Common myeloid progenitor, CD34-positive (primary cell): ENCODE measurements around the gene PRR36.

Source experiments
- CTCF ChIA-PET: fragments of 350-600 bp; sonication (Branson Sonifier 250); formaldehyde crosslinking; loops from one replicate; lab custom pipeline; 2021; ENCODE audit warnings: antibody characterized with exemption; lab: Charles Lee
- POLR2A ChIA-PET: fragments of 350-600 bp; sonication (Branson Sonifier 250); formaldehyde crosslinking; loops from one replicate; lab custom pipeline; 2021; ENCODE audit warnings: antibody characterized with exemption; lab: Charles Lee
- DNase-seq, 3 donors: peaks; one replicate each; pipeline versions ENCODE4 v3.0.0 to v3.0.0-alpha.2; 2013
- H3K27ac ChIP-seq, 2 experiments: 1 replicate in 1 of 2; 2 replicates in 1 of 2; pipeline ENCODE4 v1.7.0; 2013; ENCODE audit warnings: inconsistent platforms in 2 of 2, low read length in 2 of 2, mild to moderate bottlenecking in 2 of 2, low read depth in 1 of 2, moderate library complexity in 1 of 2; ENCODE audit not compliant: severe bottlenecking in 2 of 2, insufficient read depth in 1 of 2, poor library complexity in 1 of 2
- H3K27me3 ChIP-seq, 5 experiments: replicated peaks in 2 of 5; 1 replicate in 3 of 5; 2 replicates in 2 of 5; pipeline versions ENCODE4 v1.6.1 to v1.7.0; 2013; ENCODE audit warnings: low read length in 4 of 5, mild to moderate bottlenecking in 2 of 5, moderate library complexity in 2 of 5, inconsistent platforms in 1 of 5; ENCODE audit not compliant: insufficient read depth in 5 of 5, control insufficient read depth in 4 of 5
- H3K36me3 ChIP-seq, 4 experiments: 1 replicate in 2 of 4; 2 replicates in 2 of 4; pipeline versions ENCODE4 v1.6.1 to v1.7.0; 2013; ENCODE audit warnings: low read length in 3 of 4, control low read depth in 1 of 4, mild to moderate bottlenecking in 1 of 4; ENCODE audit not compliant: control insufficient read depth in 4 of 4, insufficient read depth in 4 of 4
- H3K4me1 ChIP-seq, 4 experiments: 1 replicate in 3 of 4; 2 replicates in 1 of 4; pipeline versions ENCODE4 v1.6.1 to v1.7.1; 2013; ENCODE audit warnings: low read length in 3 of 4, mild to moderate bottlenecking in 3 of 4, control low read depth in 1 of 4, inconsistent platforms in 1 of 4, moderate library complexity in 1 of 4; ENCODE audit not compliant: control insufficient read depth in 4 of 4, insufficient read depth in 4 of 4; ENCODE audit errors: control extremely low read depth in 1 of 4
- H3K4me3 ChIP-seq, 7 experiments: 1 replicate in 4 of 7; 2 replicates in 3 of 7; pipeline versions ENCODE4 v1.5.1 to v1.7.0; 2013; ENCODE audit warnings: mild to moderate bottlenecking in 7 of 7, low read length in 6 of 7, moderate library complexity in 6 of 7, inconsistent platforms in 2 of 7, low read depth in 2 of 7, control low read depth in 1 of 7; ENCODE audit not compliant: insufficient read depth in 4 of 7, control insufficient read depth in 1 of 7; ENCODE audit errors: extremely low read depth in 1 of 7
- H3K9me3 ChIP-seq, 5 experiments: 1 replicate in 4 of 5; 2 replicates in 1 of 5; pipeline versions ENCODE4 v1.6.1 to v1.7.1; 2013; ENCODE audit warnings: low read length in 4 of 5, mild to moderate bottlenecking in 2 of 5, inconsistent platforms in 1 of 5, low read depth in 1 of 5, moderate library complexity in 1 of 5; ENCODE audit not compliant: control insufficient read depth in 4 of 5, insufficient read depth in 2 of 5; ENCODE audit errors: control extremely low read depth in 1 of 5
- WGBS: methylation state at CpG from one replicate; pipeline ENCODE4 v1.1.5; 2013; ENCODE audit not compliant: insufficient coverage; 5-methylcytosine and 5-hydroxymethylcytosine counted together

The PRR36 gene

GRCh38 chr19:7829561-7830271 is 44.5 kb downstream of the PRR36 start, which contains the start of gene EVI5L:
Gene EVI5L, plus strand, starts transcription at chr19:7830218. Its CDS starts 16,325 bp downstream, at chr19:7846543.
- Histone ChIP-seq H3K27ac (no peak within 1 kb of the TSS), H3K36me3 (no peaks in the 10 kb centered on the region), H3K9me3 (no peaks in the 10 kb centered on the region), H3K27me3 (peaks cover 0 to 9% (median 0%) of the 10 kb centered on the region in 5 experiments), H3K4me1 (peaks cover 0 to 16% (median 7%) of the 10 kb centered on the region in 4 experiments), H3K4me3 (peak within 1 kb of the TSS; percentile 45 to 78 (median 72))
- DNase-seq: peak; percentile 100
- ChIA-PET CTCF (interaction anchor here (1.3 kb wide), 1 partner anchor 261 kb away, joined by 3 read pairs; no protein-coding TSS in a partner anchor), POLR2A (no interaction called here)
- WGBS: under 1% methylated on average over 31 of the region's 45 CpGs

GRCh38 chr19:7829166-7829520 is 45.0 kb downstream of the PRR36 start:
- no peak for DNase-seq
- H3K27ac ChIP-seq: no peak overlapping the region
- peak overlapping the region in 5 of 7 experiments; percentile 29 to 69 (median 59) for H3K4me3 ChIP-seq
- H3K27me3 ChIP-seq: peaks cover 0 to 9% (median 0%) of the 10 kb centered on the region in 5 experiments
- CTCF ChIA-PET: interaction anchor here (0.7 to 1.5 kb wide), 3 partner anchors 10 to 649 kb away, joined by 3 to 5 read pairs (median 3); no protein-coding TSS in a partner anchor
- peaks cover 0 to 16% (median 7%) of the 10 kb centered on the region in 4 experiments for H3K4me1 ChIP-seq
- 5% methylated on average over 17 of the region's 18 CpGs for WGBS
- no peaks in the 10 kb centered on the region for H3K9me3 ChIP-seq
- H3K36me3 ChIP-seq: no peaks in the 10 kb centered on the region
- POLR2A ChIA-PET: no interaction called here

- whole genome bisulfite sequencing: 98% methylated on average over 5 of the region's 9 CpGs
- H3K4me1 ChIP-seq: peaks cover 0 to 3% (median under 1%) of the 10 kb centered on the region in 4 experiments
- no peak overlapping the region for H3K4me3 ChIP-seq
- no peaks in the 10 kb centered on the region for H3K36me3 ChIP-seq
- peaks cover 0 to 9% (median 2%) of the 10 kb centered on the region in 5 experiments for H3K27me3 ChIP-seq
- DNase-seq: no peak
- H3K27ac ChIP-seq: no peak overlapping the region
- ChIA-PET CTCF (no interaction called here), POLR2A (no interaction called here)
- H3K9me3 ChIP-seq: no peaks in the 10 kb centered on the region
Measured at GRCh38 chr19:7823686-7824301, 50.4 kb downstream of the PRR36 start.

GRCh38 chr19:7822910-7823515 is 51.2 kb downstream of the PRR36 start:
- WGBS: 100% methylated on average over 1 of the region's 4 CpGs
- Histone ChIP-seq H3K27ac (no peak overlapping the region), H3K9me3 (peaks cover 0 to 2% (median 0%) of the 10 kb centered on the region in 5 experiments), H3K27me3 (peaks cover 0 to 9% (median 2%) of the 10 kb centered on the region in 5 experiments), H3K36me3 (no peaks in the 10 kb centered on the region), H3K4me1 (peaks cover 0 to 3% (median 0%) of the 10 kb centered on the region in 4 experiments), H3K4me3 (no peak overlapping the region)
- ChIA-PET CTCF (no interaction called here), POLR2A (no interaction called here)
- no peak for DNase-seq

GRCh38 chr19:7820588-7820987 is 53.6 kb downstream of the PRR36 start:
- H3K27ac ChIP-seq: no peak overlapping the region
- no peak for DNase-seq
- no CpG with 5 or more reads among the region's 3 CpGs for WGBS
- H3K9me3 ChIP-seq: peaks cover 0 to 10% (median 5%) of the 10 kb centered on the region in 5 experiments
- peaks cover 0 to 4% (median 0%) of the 10 kb centered on the region in 5 experiments for H3K27me3 ChIP-seq
- POLR2A ChIA-PET: interaction anchor here (1.0 kb wide), 1 partner anchor 16 kb away, joined by 3 read pairs; no protein-coding TSS in a partner anchor
- H3K4me1 ChIP-seq: peaks cover 0 to 5% (median under 1%) of the 10 kb centered on the region in 4 experiments
- H3K36me3 ChIP-seq: no peaks in the 10 kb centered on the region
- CTCF ChIA-PET: interaction anchor here (1.0 kb wide), 1 partner anchor 9 kb away, joined by 4 read pairs; no protein-coding TSS in a partner anchor
- H3K4me3 ChIP-seq: no peak overlapping the region

GRCh38 chr19:7819337-7819736 is 54.9 kb downstream of the PRR36 start:
- Histone ChIP-seq H3K27me3 (peaks cover 0 to 4% (median 0%) of the 10 kb centered on the region in 5 experiments), H3K4me1 (peaks cover 2 to 12% (median 6%) of the 10 kb centered on the region in 4 experiments), H3K27ac (no peak overlapping the region), H3K9me3 (peaks cover 0 to 10% (median 5%) of the 10 kb centered on the region in 5 experiments), H3K36me3 (no peaks in the 10 kb centered on the region), H3K4me3 (no peak overlapping the region)
- no peak for DNase-seq
- ChIA-PET POLR2A (no interaction called here), CTCF (interaction anchor here (1.0 to 1.3 kb wide), 2 partner anchors 9 to 43 kb away, joined by 3 to 5 read pairs; no protein-coding TSS in a partner anchor)
- 100% methylated on average over 1 of the region's 2 CpGs for WGBS
